Activated CD4-positive, alpha-beta T cell treated with anti-CD3 and anti-CD28 coated beads, Interleukin-2, amount 10 ng/mL, durations not matched to agents 24 days and 14 days (primary cell): ENCODE data around the gene DTX1. TPM values are rescaled to one million over a fixed set of nuclear protein-coding genes. Genes with fewer than 3 reads are reported as not detected.

Source experiments
- DNase-seq: peaks from one replicate; pipeline ENCODE4 v3.0.0; 2022
- H3K27ac Mint-ChIP-seq: one replicate; pipeline ENCODE4 v1.8.0; 2022; ENCODE audit warnings: mild to moderate bottlenecking, mixed read lengths
- H3K27me3 Mint-ChIP-seq: one replicate; pipeline ENCODE4 v1.8.0; 2022; ENCODE audit warnings: mixed read lengths
- H3K36me3 Mint-ChIP-seq: one replicate; pipeline ENCODE4 v1.8.0; 2022; ENCODE audit warnings: low read depth, mild to moderate bottlenecking, mixed read lengths
- H3K4me1 Mint-ChIP-seq: one replicate; pipeline ENCODE4 v1.8.0; 2021; ENCODE audit warnings: mixed read lengths
- H3K4me3 Mint-ChIP-seq: one replicate; pipeline ENCODE4 v1.8.0; 2022; ENCODE audit warnings: mild to moderate bottlenecking, moderate library complexity, mixed read lengths
- H3K9me3 Mint-ChIP-seq: one replicate; pipeline ENCODE4 v1.8.0; 2021; ENCODE audit warnings: mixed read lengths
- intact Hi-C: fragments of 100-400 bp; cut with micrococcal nuclease; formaldehyde crosslinking; loops from one replicate; pipeline ENCODE4 v1.15.1; 2023
- total RNA-seq: library from RNA; stranded (reverse); gene quantifications from 2 replicates; pipeline ENCODE4 v1.2.3, GENCODE V29; 2022

The DTX1 gene
- total RNA-seq, 1 donor from 2014 or later: 0.09 TPM

GRCh38 chr12:113099364-113099763, 42.8 kb downstream of the DTX1 start:
- no peak for DNase-seq
- Mint-ChIP-seq H3K36me3 (no peaks in the 10 kb centered on the region), H3K27ac (no peak overlapping the region), H3K27me3 (no peaks in the 10 kb centered on the region), H3K4me1 (peaks cover 8% of the 10 kb centered on the region), H3K9me3 (no peaks in the 10 kb centered on the region), H3K4me3 (no peak overlapping the region)
- intact Hi-C loops: loop anchor here (5.0 kb wide), 1 partner anchor 33 kb away; no protein-coding TSS in a partner anchor

- no peak overlapping the region for H3K4me3 Mint-ChIP-seq
- intact Hi-C loops: loop anchor here (5.0 kb wide), 1 partner anchor 33 kb away; no protein-coding TSS in a partner anchor
- DNase-seq: no peak
- no peaks in the 10 kb centered on the region for H3K9me3 Mint-ChIP-seq
- no peaks in the 10 kb centered on the region for H3K36me3 Mint-ChIP-seq
- no peak overlapping the region for H3K27ac Mint-ChIP-seq
- H3K4me1 Mint-ChIP-seq: peaks cover 8% of the 10 kb centered on the region
- no peaks in the 10 kb centered on the region for H3K27me3 Mint-ChIP-seq
Measured at GRCh38 chr12:113099764-113100163, 43.2 kb downstream of the DTX1 start.

GRCh38 chr12:113101751-113102150, 45.2 kb downstream of the DTX1 start:
- no peak overlapping the region for H3K4me3 Mint-ChIP-seq
- no peaks in the 10 kb centered on the region for H3K9me3 Mint-ChIP-seq
- no peaks in the 10 kb centered on the region for H3K27me3 Mint-ChIP-seq
- peaks cover 8% of the 10 kb centered on the region for H3K4me1 Mint-ChIP-seq
- no peaks in the 10 kb centered on the region for H3K36me3 Mint-ChIP-seq
- no peak for DNase-seq
- intact Hi-C loops: no loop called here
- H3K27ac Mint-ChIP-seq: no peak overlapping the region

- intact Hi-C loops: no loop called here
- H3K4me3 Mint-ChIP-seq: no peak overlapping the region
- no peaks in the 10 kb centered on the region for H3K27me3 Mint-ChIP-seq
- DNase-seq: no peak
- no peaks in the 10 kb centered on the region for H3K36me3 Mint-ChIP-seq
- no peaks in the 10 kb centered on the region for H3K9me3 Mint-ChIP-seq
- no peak overlapping the region for H3K27ac Mint-ChIP-seq
- peaks cover 8% of the 10 kb centered on the region for H3K4me1 Mint-ChIP-seq
Measured at GRCh38 chr12:113102811-113103210, 46.3 kb downstream of the DTX1 start.

- Mint-ChIP-seq H3K4me3 (peak overlapping the region; percentile 75), H3K36me3 (no peaks in the 10 kb centered on the region), H3K9me3 (no peaks in the 10 kb centered on the region), H3K27me3 (no peaks in the 10 kb centered on the region), H3K4me1 (peaks cover 6% of the 10 kb centered on the region), H3K27ac (peak overlapping the region; percentile 25)
- intact Hi-C loops: no loop called here
- DNase-seq: peak; percentile 86
Measured at GRCh38 chr12:113103756-113104450, 47.4 kb downstream of the DTX1 start.

- Mint-ChIP-seq H3K27ac (no peak overlapping the region), H3K27me3 (no peaks in the 10 kb centered on the region), H3K9me3 (no peaks in the 10 kb centered on the region), H3K36me3 (no peaks in the 10 kb centered on the region), H3K4me1 (peaks cover 6% of the 10 kb centered on the region), H3K4me3 (no peak overlapping the region)
- DNase-seq: no peak
- intact Hi-C loops: no loop called here
Measured at GRCh38 chr12:113104953-113105510, 48.5 kb downstream of the DTX1 start.

GRCh38 chr12:113105606-113106271, 49.2 kb downstream of the DTX1 start:
- Mint-ChIP-seq H3K27me3 (no peaks in the 10 kb centered on the region), H3K4me3 (no peak overlapping the region), H3K4me1 (peaks cover 6% of the 10 kb centered on the region), H3K27ac (no peak overlapping the region), H3K9me3 (no peaks in the 10 kb centered on the region), H3K36me3 (no peaks in the 10 kb centered on the region)
- no peak for DNase-seq
- intact Hi-C loops: no loop called here

GRCh38 chr12:113106361-113106760, 49.8 kb downstream of the DTX1 start:
- no peaks in the 10 kb centered on the region for H3K9me3 Mint-ChIP-seq
- H3K4me1 Mint-ChIP-seq: peaks cover 6% of the 10 kb centered on the region
- no peaks in the 10 kb centered on the region for H3K27me3 Mint-ChIP-seq
- intact Hi-C loops: no loop called here
- H3K36me3 Mint-ChIP-seq: no peaks in the 10 kb centered on the region
- no peak overlapping the region for H3K4me3 Mint-ChIP-seq
- H3K27ac Mint-ChIP-seq: no peak overlapping the region
- DNase-seq: no peak

GRCh38 chr12:113108308-113108707, 51.8 kb downstream of the DTX1 start:
- H3K27ac Mint-ChIP-seq: no peak overlapping the region
- DNase-seq: no peak
- intact Hi-C loops: no loop called here
- no peaks in the 10 kb centered on the region for H3K9me3 Mint-ChIP-seq
- H3K27me3 Mint-ChIP-seq: no peaks in the 10 kb centered on the region
- H3K4me1 Mint-ChIP-seq: peaks cover 6% of the 10 kb centered on the region
- H3K4me3 Mint-ChIP-seq: no peak overlapping the region
- no peaks in the 10 kb centered on the region for H3K36me3 Mint-ChIP-seq

- H3K27ac Mint-ChIP-seq: no peak overlapping the region
- H3K4me3 Mint-ChIP-seq: no peak overlapping the region
- intact Hi-C loops: no loop called here
- no peaks in the 10 kb centered on the region for H3K4me1 Mint-ChIP-seq
- no peaks in the 10 kb centered on the region for H3K9me3 Mint-ChIP-seq
- no peaks in the 10 kb centered on the region for H3K36me3 Mint-ChIP-seq
- H3K27me3 Mint-ChIP-seq: no peaks in the 10 kb centered on the region
- DNase-seq: no peak
Measured at GRCh38 chr12:113109360-113109759, 52.8 kb downstream of the DTX1 start.

GRCh38 chr12:113109872-113110599, 53.5 kb downstream of the DTX1 start:
- Mint-ChIP-seq H3K4me3 (no peak overlapping the region), H3K27ac (no peak overlapping the region), H3K27me3 (no peaks in the 10 kb centered on the region), H3K36me3 (no peaks in the 10 kb centered on the region), H3K4me1 (no peaks in the 10 kb centered on the region), H3K9me3 (no peaks in the 10 kb centered on the region)
- intact Hi-C loops: no loop called here
- no peak for DNase-seq

- H3K27me3 Mint-ChIP-seq: no peaks in the 10 kb centered on the region
- H3K4me1 Mint-ChIP-seq: no peaks in the 10 kb centered on the region
- no peak overlapping the region for H3K4me3 Mint-ChIP-seq
- no peaks in the 10 kb centered on the region for H3K9me3 Mint-ChIP-seq
- H3K36me3 Mint-ChIP-seq: no peaks in the 10 kb centered on the region
- H3K27ac Mint-ChIP-seq: no peak overlapping the region
- no peak for DNase-seq
- intact Hi-C loops: no loop called here
Measured at GRCh38 chr12:113111247-113111646, 54.7 kb downstream of the DTX1 start.

GRCh38 chr12:113112043-113112899, 55.7 kb downstream of the DTX1 start:
- no peak for DNase-seq
- no peaks in the 10 kb centered on the region for H3K9me3 Mint-ChIP-seq
- H3K27me3 Mint-ChIP-seq: no peaks in the 10 kb centered on the region
- no peak overlapping the region for H3K4me3 Mint-ChIP-seq
- intact Hi-C loops: no loop called here
- no peaks in the 10 kb centered on the region for H3K36me3 Mint-ChIP-seq
- no peaks in the 10 kb centered on the region for H3K4me1 Mint-ChIP-seq
- no peak overlapping the region for H3K27ac Mint-ChIP-seq
